Measurements from ENCODE around the gene FUBP1.
"Not testable (repeated sequence)": the region's sequence is repeated elsewhere in the genome, so short reads cannot be mapped to it uniquely, and the experiment has no call there.

The FUBP1 gene, protein sequence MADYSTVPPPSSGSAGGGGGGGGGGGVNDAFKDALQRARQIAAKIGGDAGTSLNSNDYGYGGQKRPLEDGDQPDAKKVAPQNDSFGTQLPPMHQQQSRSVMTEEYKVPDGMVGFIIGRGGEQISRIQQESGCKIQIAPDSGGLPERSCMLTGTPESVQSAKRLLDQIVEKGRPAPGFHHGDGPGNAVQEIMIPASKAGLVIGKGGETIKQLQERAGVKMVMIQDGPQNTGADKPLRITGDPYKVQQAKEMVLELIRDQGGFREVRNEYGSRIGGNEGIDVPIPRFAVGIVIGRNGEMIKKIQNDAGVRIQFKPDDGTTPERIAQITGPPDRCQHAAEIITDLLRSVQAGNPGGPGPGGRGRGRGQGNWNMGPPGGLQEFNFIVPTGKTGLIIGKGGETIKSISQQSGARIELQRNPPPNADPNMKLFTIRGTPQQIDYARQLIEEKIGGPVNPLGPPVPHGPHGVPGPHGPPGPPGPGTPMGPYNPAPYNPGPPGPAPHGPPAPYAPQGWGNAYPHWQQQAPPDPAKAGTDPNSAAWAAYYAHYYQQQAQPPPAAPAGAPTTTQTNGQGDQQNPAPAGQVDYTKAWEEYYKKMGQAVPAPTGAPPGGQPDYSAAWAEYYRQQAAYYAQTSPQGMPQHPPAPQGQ

DNA sequence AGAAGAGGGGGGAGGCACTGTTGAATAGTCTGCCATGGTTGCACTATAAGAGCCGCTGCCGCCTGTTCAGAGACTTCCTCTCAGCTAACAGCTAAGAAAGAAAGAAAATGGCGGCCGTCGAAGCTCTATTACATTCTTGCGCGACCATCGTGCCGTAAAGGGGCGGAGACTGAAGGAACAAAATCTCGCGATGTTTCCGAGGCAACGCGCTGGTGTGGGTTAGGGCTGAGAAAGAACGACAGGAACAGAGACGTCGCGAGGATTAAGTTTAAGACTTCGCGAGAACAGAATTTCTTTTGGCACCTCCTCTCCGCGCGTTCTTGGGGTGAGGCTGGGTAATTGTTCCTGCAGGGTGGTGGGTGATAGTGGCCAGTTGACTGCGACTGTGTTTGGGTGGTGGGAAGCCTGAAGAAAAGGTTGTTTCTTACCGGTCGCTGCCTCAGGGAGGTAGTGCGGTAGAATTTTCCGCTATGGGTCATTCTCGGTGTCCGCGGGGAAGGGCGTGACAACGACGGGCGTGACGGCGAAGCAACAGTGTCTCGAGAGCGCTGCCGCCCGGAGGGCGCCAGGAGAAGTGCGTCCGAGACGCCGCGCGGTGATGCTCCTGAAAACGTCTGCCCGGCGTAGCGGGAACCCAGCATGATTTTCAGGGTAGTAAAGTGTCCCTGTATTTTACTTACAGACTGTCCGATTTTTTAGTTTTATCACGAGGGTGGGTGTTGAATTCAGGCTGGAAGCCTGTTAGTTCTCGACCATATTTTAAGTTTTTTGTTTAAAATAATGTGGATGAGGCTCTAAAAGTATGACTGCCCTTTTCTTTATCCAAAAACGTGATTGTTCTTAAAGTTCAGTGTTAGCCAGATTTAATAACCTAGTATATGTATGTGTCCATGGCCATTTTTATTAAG, at the start of gene FUBP1:
Gene FUBP1 (minus strand): TSS at position 104 of the 908 bp plus-strand sequence. CDS start 68 bp downstream, at position 36.
- DNase-seq (ENCODE audit: low read depth in 1 of 2, low spot score in 1 of 2): peak; percentile 82 to 98

DNA sequence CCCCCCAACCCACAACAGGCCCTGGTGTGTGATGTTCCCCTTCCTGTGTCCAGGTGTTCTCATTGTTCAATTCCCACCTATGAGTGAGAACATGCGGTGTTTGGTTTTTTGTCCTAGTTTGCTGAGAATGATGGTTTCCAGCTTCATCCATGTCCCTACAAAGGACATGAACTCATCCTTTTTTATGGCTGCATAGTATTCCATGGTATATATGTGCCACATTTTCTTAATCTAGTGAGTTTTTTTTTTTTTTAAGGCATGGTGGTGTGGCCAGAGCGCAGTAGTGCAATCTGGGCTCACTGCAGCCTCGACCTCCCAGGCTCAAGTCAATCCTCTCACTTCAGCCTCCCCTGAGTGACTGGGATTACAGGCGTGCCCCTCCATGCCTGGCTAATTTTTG, 42.3 kb upstream of the FUBP1 start:
- DNase-seq (ENCODE audit: low read depth in 1 of 2, low spot score in 1 of 2): not testable (repeated sequence)

DNA sequence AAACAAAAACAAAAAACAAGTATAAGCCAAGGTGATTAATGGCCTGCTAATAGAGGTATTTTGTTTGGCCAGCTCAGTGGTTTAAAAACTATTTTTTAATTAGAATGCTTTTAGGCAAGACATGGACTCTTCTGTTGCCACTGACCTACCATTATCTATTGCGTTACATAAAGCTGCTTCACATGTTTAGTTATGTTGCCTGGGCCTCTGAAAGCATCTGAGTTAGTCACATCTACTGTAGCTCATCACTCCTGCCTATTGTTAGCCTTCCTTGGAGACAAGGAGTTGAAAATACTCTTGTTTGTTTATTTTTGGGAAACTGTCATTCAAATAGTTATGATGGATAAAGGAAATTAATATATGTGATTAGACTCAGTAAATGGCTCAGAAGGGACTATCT, 40.2 kb upstream of the FUBP1 start:
- DNase-seq (ENCODE audit: low read depth in 1 of 2, low spot score in 1 of 2): no peak

DNA sequence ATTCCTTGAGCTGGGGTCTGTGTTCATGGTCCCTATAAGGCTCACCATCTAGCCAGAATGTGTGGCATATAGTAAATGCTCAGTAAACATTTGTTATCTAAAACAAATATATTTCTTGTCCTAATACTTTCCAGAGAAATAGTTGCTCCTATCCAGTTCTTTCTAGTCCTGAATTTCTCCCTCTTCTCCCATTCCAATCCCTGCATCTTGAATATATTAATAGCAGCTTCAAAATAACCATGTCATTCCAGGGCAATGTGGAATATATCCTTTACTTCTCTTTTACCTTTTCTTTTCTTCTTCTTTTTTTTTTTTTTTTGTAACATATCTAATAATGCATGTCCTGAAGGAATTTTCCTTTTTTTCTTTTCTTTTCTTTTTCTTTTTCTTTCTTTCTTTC, 36.3 kb upstream of the FUBP1 start:
- no peak for DNase-seq (ENCODE audit: low read depth in 1 of 2, low spot score in 1 of 2)

DNA sequence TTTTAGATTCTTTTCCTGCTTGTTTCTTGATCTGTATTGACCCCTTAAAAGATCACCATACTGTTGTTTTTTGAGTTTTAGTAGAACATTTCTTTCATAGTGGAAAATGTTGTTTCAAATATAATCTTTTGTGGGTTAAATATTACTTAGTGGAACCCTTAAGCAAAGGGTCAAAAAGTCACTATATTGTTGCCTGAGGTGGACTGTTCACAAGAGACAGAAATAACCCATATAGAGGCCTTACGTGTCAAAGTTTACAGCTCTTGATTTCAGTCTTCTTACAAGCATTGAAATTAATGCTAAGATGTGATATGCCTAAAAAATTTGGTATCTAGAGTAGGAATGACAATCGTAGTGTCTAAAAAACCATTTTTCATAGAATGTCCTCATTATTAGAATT, 32.2 kb upstream of the FUBP1 start:
- DNase-seq (ENCODE audit: low read depth in 1 of 2, low spot score in 1 of 2): no peak

DNA sequence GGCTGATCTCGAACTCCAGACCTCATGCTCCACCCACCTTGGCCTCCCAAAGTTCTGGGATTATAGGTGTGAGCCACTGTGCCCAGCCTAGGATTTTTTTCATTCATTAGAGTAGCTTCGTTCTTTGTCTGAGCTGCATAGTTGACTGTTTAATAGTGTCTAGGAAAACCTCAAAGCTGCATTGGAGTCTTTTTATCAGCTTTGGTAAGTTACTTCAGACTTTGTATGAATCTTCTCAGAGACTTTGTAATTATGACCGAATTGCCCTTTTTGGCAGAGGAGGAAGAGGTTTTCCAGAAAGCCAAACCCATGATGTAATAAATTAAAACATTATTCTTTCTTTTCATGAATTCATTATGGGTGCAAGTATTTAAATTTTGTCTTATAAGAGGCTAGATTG, 31.0 kb upstream of the FUBP1 start:
- DNase-seq (ENCODE audit: low read depth in 1 of 2, low spot score in 1 of 2): no peak

DNA sequence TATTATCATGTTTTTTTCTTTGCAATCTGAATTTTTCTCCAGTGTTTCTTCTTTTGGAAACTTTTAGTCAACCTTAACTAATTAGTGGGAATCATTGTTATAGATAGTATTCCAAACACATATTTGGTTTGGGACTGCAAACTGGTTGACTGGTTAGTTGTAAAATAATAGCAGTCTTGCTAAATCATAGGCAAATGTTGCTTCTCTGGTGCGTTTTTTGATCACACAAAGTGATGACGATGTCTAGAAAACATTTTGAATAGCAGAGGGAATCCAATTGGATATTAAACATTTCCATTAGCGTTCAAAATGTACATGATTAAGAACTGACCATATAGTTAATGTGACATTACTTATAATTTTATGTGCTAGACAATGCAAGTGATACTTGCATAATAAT, 30.4 kb upstream of the FUBP1 start:
- no peak for DNase-seq (ENCODE audit: low read depth in 1 of 2, low spot score in 1 of 2)

DNA sequence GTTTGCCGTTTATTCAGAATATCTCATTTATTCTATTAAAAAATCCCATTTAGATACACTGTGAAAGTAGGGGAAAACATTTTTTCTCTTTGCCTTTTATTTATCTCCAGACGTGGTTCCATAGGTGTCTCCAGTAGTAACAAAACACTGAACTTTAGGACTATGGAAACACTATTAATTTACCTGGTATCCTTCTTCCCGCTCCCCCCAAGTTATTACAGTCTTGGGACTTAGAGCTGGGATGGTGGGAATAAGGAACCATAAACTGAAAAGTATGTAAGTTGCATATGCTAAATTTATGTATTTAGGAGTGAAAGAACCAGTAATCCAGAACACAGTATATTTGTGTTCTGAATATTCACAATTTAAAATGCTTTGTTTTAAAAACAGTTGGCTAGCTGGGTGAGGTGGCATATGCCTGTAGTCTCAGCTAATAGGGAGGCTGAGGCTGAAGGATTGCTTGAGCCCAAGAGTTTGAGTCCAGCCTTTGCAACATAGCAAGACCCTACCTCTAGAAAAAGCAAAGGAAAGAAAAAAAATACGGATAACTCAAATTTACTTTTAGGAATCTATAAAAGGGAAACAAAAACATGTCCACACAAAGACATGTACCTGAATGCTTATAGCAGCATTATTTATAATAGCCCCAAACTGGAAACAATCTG, 28.9 kb upstream of the FUBP1 start:
- DNase-seq (ENCODE audit: low read depth in 1 of 2, low spot score in 1 of 2): no peak

DNA sequence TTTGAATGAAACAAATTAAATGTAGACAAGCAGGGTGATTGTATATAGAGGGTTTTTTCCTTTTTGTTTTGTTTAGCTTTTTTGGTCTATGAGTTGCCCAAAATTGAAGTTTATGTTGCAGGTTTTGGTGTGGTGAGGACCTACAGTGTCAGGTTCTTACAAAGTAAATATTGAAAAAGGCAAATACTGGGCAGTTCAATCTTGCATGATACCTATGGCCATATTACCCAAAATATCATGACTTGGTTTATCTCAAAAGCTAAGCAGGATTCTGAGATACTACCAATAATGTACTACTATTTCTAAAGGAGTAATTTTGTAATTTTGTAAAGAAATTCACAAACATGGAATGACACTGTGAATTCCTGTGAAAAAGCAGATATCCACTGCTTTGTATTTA, 27.6 kb upstream of the FUBP1 start:
- no peak for DNase-seq (ENCODE audit: low read depth in 1 of 2, low spot score in 1 of 2)

DNA sequence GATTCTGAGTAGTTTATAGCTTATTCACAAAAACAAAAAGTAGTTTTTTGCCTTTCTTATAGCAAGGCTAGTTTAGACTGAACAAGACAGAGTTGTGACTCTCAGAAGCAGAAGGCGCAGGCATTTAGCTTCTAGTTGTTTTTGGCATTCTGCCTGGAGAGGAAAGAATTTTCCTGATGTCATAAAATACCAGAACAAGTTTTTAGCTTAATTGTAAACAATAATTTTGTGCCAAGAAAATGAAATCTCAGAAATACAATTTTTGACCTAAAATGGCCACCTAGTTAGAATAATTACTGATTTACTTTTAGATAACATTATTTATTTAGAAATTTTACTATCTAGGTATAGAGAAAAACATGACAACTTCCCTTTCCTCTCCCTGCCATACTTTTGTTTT, 26.9 kb upstream of the FUBP1 start:
- DNase-seq (ENCODE audit: low read depth in 1 of 2, low spot score in 1 of 2): no peak

DNA sequence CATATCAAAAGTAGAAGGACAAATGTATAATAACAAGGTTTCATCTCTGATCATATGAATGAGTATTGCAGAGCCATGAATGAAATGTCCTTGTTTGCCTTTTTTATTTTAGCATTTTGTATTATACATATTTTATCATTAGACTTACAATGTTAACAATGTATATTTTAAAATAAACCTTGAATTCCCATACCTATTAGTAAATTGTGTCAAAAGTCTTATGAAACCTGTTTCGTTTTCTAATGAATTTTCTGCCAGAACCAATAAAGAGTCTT, 26.5 kb upstream of the FUBP1 start:
- no peak for DNase-seq (ENCODE audit: low read depth in 1 of 2, low spot score in 1 of 2)

DNA sequence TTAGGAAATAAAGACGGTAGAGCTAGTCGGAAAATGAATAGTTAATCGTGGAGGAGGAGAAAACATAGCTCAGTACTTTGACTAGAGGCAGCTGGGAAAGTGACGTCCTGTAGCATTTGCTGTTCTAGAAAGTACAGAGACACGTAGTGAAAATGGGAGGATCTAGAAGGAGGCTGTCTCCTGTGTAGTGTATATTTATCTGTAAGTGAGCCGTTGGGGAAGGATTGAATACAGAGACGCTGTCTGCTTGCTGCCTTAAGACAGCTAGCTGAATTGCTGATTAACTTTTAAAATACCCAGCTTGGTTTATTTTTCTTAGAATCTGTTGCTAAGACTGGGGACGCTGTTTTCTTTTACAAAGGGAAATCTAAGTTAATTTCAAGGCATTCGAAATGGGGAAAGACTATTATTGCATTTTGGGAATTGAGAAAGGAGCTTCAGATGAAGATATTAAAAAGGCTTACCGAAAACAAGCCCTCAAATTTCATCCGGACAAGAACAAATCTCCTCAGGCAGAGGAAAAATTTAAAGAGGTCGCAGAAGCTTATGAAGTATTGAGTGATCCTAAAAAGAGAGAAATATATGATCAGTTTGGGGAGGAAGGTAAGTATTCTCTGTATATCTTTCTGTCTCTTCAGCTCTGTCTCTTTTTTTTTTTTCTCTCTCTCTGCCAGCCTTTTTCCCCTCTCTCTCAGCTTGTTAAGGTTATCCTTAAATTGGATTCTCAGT, 26.0 kb upstream of the FUBP1 start, which contains the start of gene DNAJB4:
Gene DNAJB4 (plus strand): TSS at position 221 of the 729 bp plus-strand sequence. CDS start 172 bp downstream, at position 393.
- DNase-seq (ENCODE audit: low read depth in 1 of 2, low spot score in 1 of 2): peak in 1 of 2 donors; percentile 70

DNA sequence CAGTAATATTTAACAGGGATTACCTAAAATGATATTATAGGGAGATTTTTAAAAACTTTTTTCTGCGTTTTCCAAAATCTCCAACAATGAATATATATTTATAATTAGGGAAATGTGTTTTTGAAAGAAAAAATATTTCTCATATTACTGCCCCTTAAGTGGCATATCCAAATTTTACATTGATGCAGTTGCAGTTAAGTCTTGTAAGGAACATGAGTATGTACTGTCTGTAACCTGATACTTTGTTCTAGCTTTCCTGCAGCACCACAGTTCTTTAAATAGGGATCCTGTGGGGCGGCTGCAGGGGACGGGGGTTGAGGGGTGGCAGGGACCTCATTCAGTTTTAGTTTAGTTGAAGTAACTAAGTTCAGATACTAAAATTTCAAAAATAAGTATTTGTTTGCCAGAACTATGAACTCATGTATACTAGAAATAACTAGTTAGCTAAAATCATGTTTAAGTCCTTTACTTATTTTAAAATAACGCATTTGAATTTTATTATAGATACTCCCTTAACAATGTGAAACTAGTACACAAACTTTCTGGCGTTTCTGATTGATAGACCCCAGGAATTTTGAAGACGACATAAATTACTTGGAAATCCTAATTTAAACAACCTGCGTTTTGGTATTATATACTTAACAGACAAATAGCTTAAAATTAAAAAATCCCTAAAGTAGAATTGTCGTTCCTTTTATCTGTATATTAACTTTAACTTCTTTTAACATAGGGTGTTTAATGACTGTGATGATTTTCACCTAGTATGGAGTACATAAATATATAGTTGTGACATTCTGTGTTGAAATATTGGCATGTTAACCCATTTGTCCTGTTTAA, 25.2 kb upstream of the FUBP1 start:
- peak in 1 of 2 donors; percentile 25 for DNase-seq (ENCODE audit: low read depth in 1 of 2, low spot score in 1 of 2)

DNA sequence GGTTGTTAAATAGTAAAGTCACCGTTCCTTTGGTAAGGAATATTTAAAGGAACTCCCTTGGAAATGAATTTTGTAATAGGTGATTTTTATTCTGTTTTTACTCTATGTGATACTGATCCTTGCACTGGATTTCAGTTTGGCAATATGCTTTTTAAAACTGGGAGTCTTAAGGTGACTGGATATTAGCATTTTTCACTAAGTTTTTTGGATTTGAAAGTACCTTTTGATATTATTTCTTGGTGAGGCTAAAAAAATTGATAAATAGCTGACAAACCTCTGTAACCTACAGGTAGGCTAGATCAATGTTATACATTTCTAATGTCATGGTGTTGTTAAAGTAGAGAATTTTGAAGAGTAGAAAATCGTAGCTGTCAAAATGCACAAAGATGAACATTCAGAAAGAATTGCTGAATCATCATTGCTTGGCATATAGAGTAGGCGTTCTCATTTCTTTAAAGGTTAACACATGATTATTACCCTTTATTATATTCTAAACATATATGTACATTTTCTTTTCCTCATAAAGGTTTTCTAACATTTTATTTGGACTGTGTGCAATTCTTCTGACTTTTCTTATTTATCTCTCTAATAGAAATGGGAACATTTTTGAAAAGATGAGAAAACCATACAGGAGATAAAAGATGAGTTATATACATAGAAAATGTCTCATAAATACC, 24.3 kb upstream of the FUBP1 start:
- DNase-seq (ENCODE audit: low read depth in 1 of 2, low spot score in 1 of 2): no peak

DNA sequence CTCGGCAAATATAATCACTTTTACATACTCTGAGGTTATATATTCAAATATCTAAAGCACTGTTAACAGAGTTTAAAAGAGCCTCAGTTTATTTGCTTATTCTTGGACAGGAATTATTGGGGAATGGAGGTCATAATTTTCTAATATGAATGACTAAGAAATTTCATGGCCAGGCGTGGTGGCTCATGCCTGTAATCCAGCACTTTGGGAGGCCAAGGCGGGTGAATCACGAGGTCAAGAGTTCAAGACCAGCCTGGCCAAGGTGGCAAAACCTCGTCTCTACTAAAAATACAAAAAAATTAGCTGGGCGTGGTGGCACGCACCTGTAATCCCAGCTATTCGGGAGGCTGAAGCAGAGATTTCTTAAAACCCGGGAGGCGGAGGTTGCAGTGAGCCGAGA, 21.7 kb upstream of the FUBP1 start:
- not testable (repeated sequence) for DNase-seq (ENCODE audit: low read depth in 1 of 2, low spot score in 1 of 2)

DNA sequence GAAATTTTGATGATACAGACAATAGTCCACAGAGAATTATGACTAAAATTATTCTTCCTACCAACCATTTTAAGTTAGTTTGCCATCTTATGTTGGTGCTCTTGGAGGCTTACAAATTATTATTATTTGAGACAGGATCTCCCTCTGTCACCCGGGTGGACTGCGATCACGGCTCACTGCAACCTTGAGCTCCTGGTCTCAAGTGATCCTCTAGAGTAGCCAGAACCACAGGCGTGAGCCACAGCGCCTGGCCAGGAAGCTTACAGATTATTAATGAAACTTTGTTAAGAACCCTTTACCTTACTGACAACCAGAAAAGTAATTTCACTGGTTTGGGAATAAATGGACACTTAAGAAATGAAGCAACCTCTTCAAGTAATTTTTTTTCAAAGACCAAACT, 17.9 kb upstream of the FUBP1 start:
- no peak for DNase-seq (ENCODE audit: low read depth in 1 of 2, low spot score in 1 of 2)

DNA sequence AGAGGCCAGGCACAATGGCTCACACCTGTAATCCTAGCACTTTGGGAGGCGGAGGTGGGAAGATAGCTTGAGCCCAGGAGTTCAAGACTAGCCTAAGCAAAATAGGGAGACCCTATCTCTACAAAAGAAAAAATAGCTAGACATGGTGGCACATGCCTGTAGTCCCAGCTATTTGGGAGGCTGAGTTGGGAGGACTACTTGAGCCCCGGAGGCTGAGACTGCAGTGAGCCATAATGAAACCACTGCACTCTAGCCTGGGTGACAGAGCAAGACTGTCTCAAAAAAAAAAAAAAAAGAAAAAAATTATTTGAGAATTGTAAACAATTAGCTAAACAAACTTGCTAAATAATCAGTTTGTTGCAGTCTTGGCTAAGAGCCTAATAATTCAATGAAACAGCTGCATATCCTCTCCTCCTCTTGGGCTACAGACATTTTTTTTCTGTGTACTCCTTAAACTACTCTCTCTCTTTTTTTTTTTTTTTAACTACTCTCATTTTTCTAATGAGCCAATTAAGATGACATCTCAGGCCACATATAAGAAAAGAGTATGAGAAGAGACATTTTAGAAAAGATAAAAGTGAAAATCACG, 15.3 kb upstream of the FUBP1 start:
- DNase-seq (ENCODE audit: low read depth in 1 of 2, low spot score in 1 of 2): no peak

DNA sequence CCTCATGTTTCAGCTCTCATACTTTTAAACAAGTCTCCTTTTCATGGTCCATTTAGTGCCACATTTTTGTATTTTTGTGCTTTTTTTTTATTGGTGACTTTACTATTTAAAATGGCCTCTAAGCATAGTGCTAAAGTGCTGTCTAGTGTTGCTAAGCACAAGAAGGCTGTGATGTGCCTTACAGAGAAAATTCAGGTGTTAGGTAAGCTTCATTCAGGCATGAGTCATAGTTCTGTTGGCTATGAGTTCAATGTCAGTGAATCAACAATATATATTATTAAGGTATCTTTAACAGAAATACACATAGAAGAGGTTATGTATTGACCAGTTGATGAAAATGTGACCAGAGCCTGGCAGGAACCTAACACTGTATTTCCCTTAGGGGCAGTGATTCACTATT, 12.8 kb upstream of the FUBP1 start:
- no peak for DNase-seq (ENCODE audit: low read depth in 1 of 2, low spot score in 1 of 2)
